ENCODE measurements around the gene CAPN11.

- TF ChIP-seq CTCF (IDR thresholded peaks at IDR 0.05; ENCODE audit: insufficient read depth, low read length, poor library complexity, severe bottlenecking), result no peak
- no peak for TF ChIP-seq EZH2phosphoT487 (conservative IDR thresholded peaks at IDR 0.05; ENCODE audit: low read length)
Observed at GRCh38 chr6:44222486-44223318, 64.1 kb downstream of the CAPN11 start.

Data from SU-DHL-6 (cell line).